HFFc6 (cell line): ENCODE measurements around the gene BCAP31. TPM values are rescaled to one million over a fixed set of nuclear protein-coding genes. Genes with fewer than 3 reads are reported as not detected.

Experiments
- DNase-seq: peaks from one replicate; pipeline ENCODE4 v3.0.0-alpha.2; 2018
- H3K27ac Mint-ChIP-seq: 2 replicates; pipeline ENCODE4 v1.8.0; 2020; ENCODE audit warnings: mild to moderate bottlenecking, mixed read lengths
- H3K27me3 Mint-ChIP-seq: 2 replicates; pipeline ENCODE4 v1.8.0; 2021; ENCODE audit warnings: mild to moderate bottlenecking, moderate library complexity, mixed read lengths; ENCODE audit not compliant: insufficient read depth
- H3K36me3 Mint-ChIP-seq: 2 replicates; pipeline ENCODE4 v1.8.0; 2021; ENCODE audit warnings: low read depth, mixed read lengths
- H3K4me1 Mint-ChIP-seq: 2 replicates; pipeline ENCODE4 v1.8.0; 2020; ENCODE audit warnings: low read depth, mixed read lengths
- H3K4me3 Mint-ChIP-seq: 2 replicates; pipeline ENCODE4 v1.8.0; 2020; ENCODE audit warnings: mild to moderate bottlenecking, moderate library complexity, mixed read lengths
- H3K9me3 Mint-ChIP-seq: 2 replicates; pipeline ENCODE4 v1.8.0; 2020; ENCODE audit warnings: mild to moderate bottlenecking, mixed read lengths
- total RNA-seq, 6 experiments: library from RNA; stranded (reverse); fragmentation: NEBNext Ultra II Directional; extraction: Animal tissue kit (Norgen Biotek cat#: 25700); gene quantifications; 2 replicates in 1 of 6; 3 replicates in 5 of 6; pipeline ENCODE4 v1.2.3, GENCODE V29; 2021
- TF ChIP-seq, protein P1 (sequence below): fragments of 200-600 bp; sonication (generic); IDR thresholded peaks from 2 replicates; pipeline ENCODE4 v1.5.0; 2021; ENCODE audit warnings: antibody characterized with exemption, mild to moderate bottlenecking

Gene BCAP31
- total RNA-seq, 6 experiments from 2014 or later, result 203 to 295 (median 218) TPM

DNA sequence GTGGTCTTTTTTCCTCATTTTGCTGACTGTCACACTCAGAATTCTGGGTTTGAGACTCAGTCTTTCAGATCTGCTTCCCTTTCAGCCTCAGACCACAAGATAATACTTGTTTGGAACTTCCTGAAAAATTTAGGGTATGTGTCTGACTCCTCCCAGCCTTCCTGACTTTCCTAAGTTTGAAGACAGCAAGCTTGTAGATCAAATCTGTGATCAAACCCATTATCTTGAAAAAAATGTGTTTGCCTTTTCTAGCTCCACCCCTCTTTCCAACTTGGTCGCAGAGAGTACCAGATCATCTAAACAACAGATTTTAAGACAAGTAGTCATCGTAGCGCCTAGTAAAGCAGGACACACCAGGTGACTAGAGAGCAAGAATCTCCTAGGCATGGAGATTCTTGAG lies 9.9 kb downstream of the BCAP31 start:
- Mint-ChIP-seq H3K36me3 (peaks cover 6% of the 10 kb centered on the region; the same call in 1 of the 2 replicates), H3K27ac (peak overlapping the region; percentile 46; the same call in 1 of the 2 replicates), H3K9me3 (no peaks in the 10 kb centered on the region), H3K4me1 (no peaks in the 10 kb centered on the region; the same call in 1 of the 2 replicates), H3K4me3 (no peak overlapping the region), H3K27me3 (peaks cover 1% of the 10 kb centered on the region)
- DNase-seq, result no peak
- TF ChIP-seq, protein P1, sequence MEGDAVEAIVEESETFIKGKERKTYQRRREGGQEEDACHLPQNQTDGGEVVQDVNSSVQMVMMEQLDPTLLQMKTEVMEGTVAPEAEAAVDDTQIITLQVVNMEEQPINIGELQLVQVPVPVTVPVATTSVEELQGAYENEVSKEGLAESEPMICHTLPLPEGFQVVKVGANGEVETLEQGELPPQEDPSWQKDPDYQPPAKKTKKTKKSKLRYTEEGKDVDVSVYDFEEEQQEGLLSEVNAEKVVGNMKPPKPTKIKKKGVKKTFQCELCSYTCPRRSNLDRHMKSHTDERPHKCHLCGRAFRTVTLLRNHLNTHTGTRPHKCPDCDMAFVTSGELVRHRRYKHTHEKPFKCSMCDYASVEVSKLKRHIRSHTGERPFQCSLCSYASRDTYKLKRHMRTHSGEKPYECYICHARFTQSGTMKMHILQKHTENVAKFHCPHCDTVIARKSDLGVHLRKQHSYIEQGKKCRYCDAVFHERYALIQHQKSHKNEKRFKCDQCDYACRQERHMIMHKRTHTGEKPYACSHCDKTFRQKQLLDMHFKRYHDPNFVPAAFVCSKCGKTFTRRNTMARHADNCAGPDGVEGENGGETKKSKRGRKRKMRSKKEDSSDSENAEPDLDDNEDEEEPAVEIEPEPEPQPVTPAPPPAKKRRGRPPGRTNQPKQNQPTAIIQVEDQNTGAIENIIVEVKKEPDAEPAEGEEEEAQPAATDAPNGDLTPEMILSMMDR, result no peak

DNA sequence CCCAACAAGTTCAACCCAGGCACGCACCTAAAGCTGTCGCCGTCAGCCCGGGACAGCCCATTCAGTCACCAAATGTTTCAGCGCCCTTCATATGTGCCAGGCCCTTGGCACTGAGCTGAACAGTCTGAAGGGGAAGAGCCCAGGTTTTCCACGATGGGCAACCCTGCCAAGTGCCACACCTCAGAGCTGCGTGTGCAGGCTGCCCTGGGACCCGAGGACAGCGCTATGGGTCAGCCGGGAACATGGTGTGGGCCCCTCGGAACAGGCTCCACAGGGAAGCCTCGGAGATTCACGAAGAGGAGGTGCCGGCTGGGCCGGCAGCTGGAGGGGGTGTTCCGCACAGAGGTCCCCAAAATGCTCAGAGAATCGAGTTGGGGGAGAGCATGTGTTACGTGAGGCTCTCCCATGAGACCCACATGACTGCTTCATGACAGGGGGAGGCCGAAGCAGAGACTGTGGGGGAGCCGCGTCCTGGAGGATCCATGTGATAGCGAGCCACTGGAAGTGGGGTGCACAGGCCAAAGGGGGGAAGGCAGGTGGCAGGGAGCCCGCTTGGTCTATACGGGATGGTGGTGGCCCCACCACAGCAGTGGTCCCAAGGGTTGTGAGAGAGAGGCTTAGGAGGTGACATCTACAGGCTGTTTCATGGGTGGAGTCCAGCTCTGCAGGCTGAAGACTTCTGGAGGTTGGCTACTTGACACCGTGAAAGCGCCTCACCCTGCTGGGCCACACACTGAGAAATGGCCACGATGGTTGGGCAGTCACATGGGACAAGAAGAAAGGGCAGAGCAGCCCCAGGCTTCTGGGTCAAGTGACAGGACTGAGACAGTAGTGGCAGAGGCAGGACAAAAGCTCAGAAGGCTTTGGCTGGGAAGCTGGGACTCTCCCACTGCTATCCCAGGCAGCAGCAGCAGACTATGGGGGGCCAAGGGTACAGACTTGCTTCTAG lies 14.2 kb downstream of the BCAP31 start:
- H3K36me3 Mint-ChIP-seq, result peaks cover 6% of the 10 kb centered on the region; the same call in 1 of the 2 replicates

DNA sequence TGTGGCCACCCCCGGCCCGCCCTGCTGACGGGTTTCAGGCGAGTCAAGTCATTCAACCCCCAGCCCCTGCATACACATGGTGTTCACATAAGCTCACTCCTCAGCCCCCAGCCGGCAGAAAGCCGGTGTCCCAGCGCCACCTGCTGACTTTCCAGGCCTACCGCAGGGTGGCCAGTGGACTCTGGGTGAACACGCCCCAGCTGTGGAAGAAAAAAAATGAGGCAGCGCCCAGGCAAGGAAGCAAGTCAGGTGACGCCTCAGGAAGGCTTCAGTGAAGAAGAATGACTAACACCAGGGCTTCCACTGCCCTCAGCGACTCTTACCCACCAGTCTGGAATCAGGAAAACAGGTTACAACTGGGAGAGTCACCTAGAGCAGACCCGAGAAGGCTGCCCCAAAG lies 15.8 kb downstream of the BCAP31 start:
- peak overlapping the region; percentile 76 for H3K27ac Mint-ChIP-seq
- H3K36me3 Mint-ChIP-seq, result peaks cover 4% of the 10 kb centered on the region; the same call in 1 of the 2 replicates
- H3K4me1 Mint-ChIP-seq, result peaks cover 8% of the 10 kb centered on the region
- TF ChIP-seq, protein P1, result peak; percentile 78
- no peak overlapping the region for H3K4me3 Mint-ChIP-seq
- peak; percentile 89 for DNase-seq
- H3K27me3 Mint-ChIP-seq, result peaks cover 1% of the 10 kb centered on the region
- no peaks in the 10 kb centered on the region for H3K9me3 Mint-ChIP-seq

More for the DNA sequence above, 14.2 kb downstream of the BCAP31 start:
- no peak for DNase-seq
- Mint-ChIP-seq H3K27me3 (peaks cover 1% of the 10 kb centered on the region), H3K4me3 (no peak overlapping the region), H3K27ac (no peak overlapping the region), H3K4me1 (peaks cover 8% of the 10 kb centered on the region), H3K9me3 (no peaks in the 10 kb centered on the region)
- TF ChIP-seq, protein P1, result no peak

DNA sequence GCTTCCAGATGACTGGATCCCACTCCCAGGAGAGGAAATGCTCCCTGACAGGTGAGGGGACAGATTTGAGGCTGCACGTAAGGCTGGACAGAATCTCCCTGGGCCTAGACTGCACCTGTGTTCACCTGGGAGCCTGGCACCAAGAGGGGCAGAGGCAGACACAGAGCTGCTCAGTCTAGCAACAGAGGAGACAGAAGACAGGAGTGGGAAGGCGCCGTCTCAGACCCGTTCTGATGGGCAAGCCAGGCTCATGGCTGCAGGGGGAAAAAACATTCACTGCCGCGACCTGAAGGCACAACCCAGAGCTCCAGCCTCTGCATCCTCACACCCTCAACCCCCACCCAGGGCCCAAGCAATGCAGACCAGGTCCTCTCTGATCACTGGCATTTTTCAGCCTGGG lies 16.8 kb downstream of the BCAP31 start:
- Mint-ChIP-seq H3K27ac (no peak overlapping the region), H3K4me3 (no peak overlapping the region), H3K27me3 (peaks cover 1% of the 10 kb centered on the region), H3K36me3 (no peaks in the 10 kb centered on the region), H3K4me1 (peaks cover 8% of the 10 kb centered on the region), H3K9me3 (no peaks in the 10 kb centered on the region)
- no peak for DNase-seq
- TF ChIP-seq, protein P1, result no peak

DNA sequence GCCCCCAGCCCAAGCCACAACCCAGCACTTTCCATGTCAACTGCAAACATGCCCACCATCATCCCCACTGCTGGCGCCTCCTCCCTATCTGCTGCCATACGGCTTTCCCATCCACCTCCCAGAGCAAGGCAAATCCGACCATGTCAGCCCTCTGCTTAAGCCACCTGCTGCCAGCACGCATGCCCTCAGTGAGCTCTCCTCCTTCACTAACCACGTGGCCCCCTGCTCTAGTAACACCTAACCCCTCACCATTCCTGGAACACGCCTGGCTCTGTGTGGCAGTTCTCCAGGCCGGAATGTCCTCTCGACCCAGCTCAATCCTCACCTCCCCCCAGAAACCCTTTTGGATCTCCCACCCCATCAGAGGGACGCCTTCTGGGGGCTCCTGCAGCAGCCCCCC lies 17.4 kb downstream of the BCAP31 start:
- Mint-ChIP-seq H3K36me3 (no peaks in the 10 kb centered on the region), H3K27me3 (peaks cover 1% of the 10 kb centered on the region), H3K27ac (no peak overlapping the region), H3K9me3 (no peaks in the 10 kb centered on the region), H3K4me3 (no peak overlapping the region), H3K4me1 (peaks cover 8% of the 10 kb centered on the region)
- TF ChIP-seq, protein P1, result no peak
- DNase-seq, result no peak
